Osteocyte (in vitro differentiated cells): ENCODE measurements around the gene PIP4K2A. TPM values are rescaled to one million over a fixed set of nuclear protein-coding genes. Genes with fewer than 3 reads are reported as not detected.

Experiments used
- DNase-seq: peaks from one replicate; pipeline ENCODE4 v3.0.0; 2021; ENCODE audit warnings: mixed read lengths; ENCODE audit not compliant: unreplicated experiment; ENCODE audit errors: extremely low spot score
- H3K27ac Mint-ChIP-seq: one replicate; pipeline ENCODE4 v1.8.0; 2021; ENCODE audit warnings: mild to moderate bottlenecking, mixed read lengths; ENCODE audit not compliant: unreplicated experiment
- H3K27me3 Mint-ChIP-seq: one replicate; pipeline ENCODE4 v1.8.0; 2021; ENCODE audit warnings: mixed read lengths; ENCODE audit not compliant: unreplicated experiment
- H3K36me3 Mint-ChIP-seq: one replicate; pipeline ENCODE4 v1.8.0; 2021; ENCODE audit warnings: mixed read lengths; ENCODE audit not compliant: unreplicated experiment
- H3K4me1 Mint-ChIP-seq: one replicate; pipeline ENCODE4 v1.8.0; 2021; ENCODE audit warnings: mixed read lengths; ENCODE audit not compliant: unreplicated experiment
- H3K4me3 Mint-ChIP-seq: one replicate; pipeline ENCODE4 v1.8.0; 2021; ENCODE audit warnings: mild to moderate bottlenecking, moderate library complexity, mixed read lengths; ENCODE audit not compliant: unreplicated experiment
- H3K9me3 Mint-ChIP-seq: one replicate; pipeline ENCODE4 v1.8.0; 2021; ENCODE audit warnings: mixed read lengths; ENCODE audit not compliant: unreplicated experiment
- CTCF ChIP-seq: fragments of 200-600 bp; sonication (generic); IDR thresholded peaks from 2 replicates; pipeline ENCODE4 v1.5.0; 2021; ENCODE audit warnings: antibody characterized with exemption, mild to moderate bottlenecking, moderate library complexity
- total RNA-seq: library from RNA; stranded (reverse); gene quantifications from 2 replicates; pipeline ENCODE4 v1.2.1, GENCODE V29; 2021

PIP4K2A gene
- total RNA-seq, 1 donor from 2014 or later = 41.1 TPM

GRCh38 chr10:22620140-22620857 lies 94.1 kb downstream of the PIP4K2A start:
- H3K27ac Mint-ChIP-seq = peak overlapping the region; percentile 93
- no peaks in the 10 kb centered on the region for H3K36me3 Mint-ChIP-seq
- no peaks in the 10 kb centered on the region for H3K27me3 Mint-ChIP-seq
- TF ChIP-seq CTCF = no peak
- no peaks in the 10 kb centered on the region for H3K9me3 Mint-ChIP-seq
- peaks cover 87% of the 10 kb centered on the region for H3K4me1 Mint-ChIP-seq
- peak; percentile 92 for DNase-seq
- H3K4me3 Mint-ChIP-seq = peak overlapping the region; percentile 35

- Mint-ChIP-seq H3K27me3 (no peaks in the 10 kb centered on the region), H3K4me3 (no peak overlapping the region), H3K36me3 (peaks cover 1% of the 10 kb centered on the region), H3K9me3 (no peaks in the 10 kb centered on the region), H3K4me1 (peaks cover 77% of the 10 kb centered on the region), H3K27ac (peak overlapping the region; percentile 93)
- DNase-seq = no peak
- TF ChIP-seq CTCF = no peak
Measured at GRCh38 chr10:22619101-22619500, 95.3 kb downstream of the PIP4K2A start.

- H3K4me3 Mint-ChIP-seq = no peak overlapping the region
- H3K27ac Mint-ChIP-seq = peak overlapping the region; percentile 93
- peaks cover 1% of the 10 kb centered on the region for H3K36me3 Mint-ChIP-seq
- peaks cover 68% of the 10 kb centered on the region for H3K4me1 Mint-ChIP-seq
- DNase-seq = no peak
- no peaks in the 10 kb centered on the region for H3K9me3 Mint-ChIP-seq
- no peak for TF ChIP-seq CTCF
- H3K27me3 Mint-ChIP-seq = no peaks in the 10 kb centered on the region
Measured at GRCh38 chr10:22618078-22618785, 96.1 kb downstream of the PIP4K2A start.

GRCh38 chr10:22617516-22617915 lies 96.9 kb downstream of the PIP4K2A start:
- TF ChIP-seq CTCF = no peak
- no peak overlapping the region for H3K4me3 Mint-ChIP-seq
- no peaks in the 10 kb centered on the region for H3K27me3 Mint-ChIP-seq
- peaks cover 61% of the 10 kb centered on the region for H3K4me1 Mint-ChIP-seq
- H3K36me3 Mint-ChIP-seq = peaks cover 7% of the 10 kb centered on the region
- no peak for DNase-seq
- no peaks in the 10 kb centered on the region for H3K9me3 Mint-ChIP-seq
- peak overlapping the region; percentile 19 for H3K27ac Mint-ChIP-seq

GRCh38 chr10:22617051-22617450 lies 97.3 kb downstream of the PIP4K2A start:
- H3K27ac Mint-ChIP-seq = no peak overlapping the region
- TF ChIP-seq CTCF = no peak
- H3K4me1 Mint-ChIP-seq = peaks cover 58% of the 10 kb centered on the region
- H3K27me3 Mint-ChIP-seq = no peaks in the 10 kb centered on the region
- H3K4me3 Mint-ChIP-seq = no peak overlapping the region
- peaks cover 7% of the 10 kb centered on the region for H3K36me3 Mint-ChIP-seq
- no peak for DNase-seq
- no peaks in the 10 kb centered on the region for H3K9me3 Mint-ChIP-seq
